Endodermal cell (in vitro differentiated cells): ENCODE data around the gene EDEM1. TPM values are rescaled to one million over a fixed set of nuclear protein-coding genes. Genes with fewer than 3 reads are reported as not detected.

ENCODE experiments used
- DNase-seq: peaks from one replicate; pipeline ENCODE4 v3.0.0-alpha.2; 2017
- H3K27ac ChIP-seq: 2 replicates; pipeline ENCODE4 v1.5.1; 2013; ENCODE audit warnings: mild to moderate bottlenecking, low read depth, low read length, moderate library complexity
- H3K27me3 ChIP-seq: 2 replicates; pipeline ENCODE4 v1.6.1; 2013; ENCODE audit warnings: mild to moderate bottlenecking, low read length, moderate library complexity; ENCODE audit not compliant: insufficient read depth, control insufficient read depth, poor library complexity, severe bottlenecking
- H3K36me3 ChIP-seq: 2 replicates; pipeline ENCODE4 v1.7.0; 2013; ENCODE audit warnings: mild to moderate bottlenecking, low read length, moderate library complexity; ENCODE audit not compliant: control insufficient read depth, insufficient read depth
- H3K4me1 ChIP-seq: one replicate; pipeline ENCODE4 v1.7.0; 2013; ENCODE audit warnings: low read length; ENCODE audit not compliant: control insufficient read depth, insufficient read depth
- H3K4me3 ChIP-seq: 2 replicates; pipeline ENCODE4 v1.5.1; 2013; ENCODE audit warnings: mild to moderate bottlenecking, low read length, moderate library complexity
- H3K9ac ChIP-seq: 2 replicates; pipeline ENCODE4 v1.6.1; 2013; ENCODE audit warnings: mild to moderate bottlenecking, low read length, moderate library complexity; ENCODE audit not compliant: poor library complexity, severe bottlenecking; ENCODE audit errors: extremely low read depth
- H3K9me3 ChIP-seq: 2 replicates; pipeline ENCODE4 v1.6.1; 2013; ENCODE audit warnings: mild to moderate bottlenecking, low read length, moderate library complexity; ENCODE audit not compliant: control insufficient read depth
- H3K27ac Mint-ChIP-seq: 2 replicates; pipeline ENCODE4 v1.8.0; 2020; ENCODE audit warnings: mixed read lengths
- H3K27me3 Mint-ChIP-seq: 2 replicates; pipeline ENCODE4 v1.8.0; 2021; ENCODE audit warnings: mild to moderate bottlenecking, mixed read lengths; ENCODE audit not compliant: insufficient read depth
- H3K36me3 Mint-ChIP-seq: 2 replicates; pipeline ENCODE4 v1.8.0; 2020; ENCODE audit warnings: low read depth, mixed read lengths
- H3K4me1 Mint-ChIP-seq: 2 replicates; pipeline ENCODE4 v1.8.0; 2020; ENCODE audit warnings: mixed read lengths
- H3K4me3 Mint-ChIP-seq: 2 replicates; pipeline ENCODE4 v1.8.0; 2020; ENCODE audit warnings: mild to moderate bottlenecking, moderate library complexity, mixed read lengths
- H3K9me3 Mint-ChIP-seq: 2 replicates; pipeline ENCODE4 v1.8.0; 2020; ENCODE audit warnings: mild to moderate bottlenecking, mixed read lengths
- CTCF ChIP-seq: fragments of 200-600 bp; sonication (generic); conservative IDR thresholded peaks from 2 replicates; pipeline ENCODE4 v1.5.0; 2021; ENCODE audit warnings: antibody characterized with exemption, mild to moderate bottlenecking
- WGBS, 2 experiments: methylation state at CpG; one replicate each; pipeline versions ENCODE4 v1.1.5 to v1.1.7; 2013; ENCODE audit warnings: missing lambda C conversion rate in 2 of 2, mixed read lengths in 1 of 2; ENCODE audit not compliant: insufficient coverage in 1 of 2, insufficient read length in 1 of 2; 5-methylcytosine and 5-hydroxymethylcytosine counted together
- total RNA-seq, 2 donors: library from RNA; stranded (reverse); fragmentation: NEBNext Ultra II Directional in 1 of 2; extraction: Animal tissue kit (Norgen Biotek cat#: 25700) in 1 of 2; gene quantifications; 2 replicates in 1 of 2; 3 replicates in 1 of 2; pipeline ENCODE4 v1.2.1, GENCODE V29; 2021

Gene EDEM1
- total RNA-seq, 2 donors from 2014 or later = 24.5 to 28.1 TPM

GRCh38 chr3:5168110-5168509 is 19.4 kb upstream of the EDEM1 start:
- Histone ChIP-seq H3K27me3 (no peaks in the 10 kb centered on the region), H3K4me3 (no peak overlapping the region), H3K9me3 (no peaks in the 10 kb centered on the region), H3K9ac (no peak overlapping the region), H3K36me3 (peaks cover 16% of the 10 kb centered on the region), H3K4me1 (no peaks in the 10 kb centered on the region), H3K27ac (no peak overlapping the region)
- Mint-ChIP-seq H3K27ac (no peak overlapping the region), H3K4me3 (no peak overlapping the region), H3K9me3 (no peaks in the 10 kb centered on the region), H3K27me3 (no peaks in the 10 kb centered on the region), H3K36me3 (peaks cover 13% of the 10 kb centered on the region), H3K4me1 (peaks cover 11% of the 10 kb centered on the region)
- TF ChIP-seq CTCF = no peak
- DNase-seq = no peak
- WGBS, 2 experiments = 91 to 100% methylated on average over 4 of the region's 4 CpGs

- Mint-ChIP-seq H3K4me1 (peaks cover 8% of the 10 kb centered on the region), H3K27me3 (no peaks in the 10 kb centered on the region), H3K36me3 (peaks cover 23% of the 10 kb centered on the region), H3K27ac (no peak overlapping the region), H3K9me3 (no peaks in the 10 kb centered on the region), H3K4me3 (no peak overlapping the region)
- Histone ChIP-seq H3K4me1 (no peaks in the 10 kb centered on the region), H3K4me3 (no peak overlapping the region), H3K36me3 (peaks cover 28% of the 10 kb centered on the region), H3K9me3 (no peaks in the 10 kb centered on the region), H3K27ac (no peak overlapping the region), H3K27me3 (no peaks in the 10 kb centered on the region), H3K9ac (no peak overlapping the region)
- no peak for DNase-seq
- no peak for TF ChIP-seq CTCF
- WGBS, 2 experiments = 96% methylated on average over 2 of the region's 2 CpGs; no CpG with 5 or more reads in 1 of the 2 experiments
Measured at GRCh38 chr3:5169807-5170206, 17.7 kb upstream of the EDEM1 start.

- no peak for TF ChIP-seq CTCF
Measured at GRCh38 chr3:5170975-5171374, 16.5 kb upstream of the EDEM1 start.

More at GRCh38 chr3:5170975-5171374, 16.5 kb upstream of the EDEM1 start:
- no peak overlapping the region for H3K4me3 ChIP-seq
- no peaks in the 10 kb centered on the region for H3K27me3 ChIP-seq
- Mint-ChIP-seq H3K36me3 (peaks cover 34% of the 10 kb centered on the region), H3K27ac (no peak overlapping the region), H3K4me3 (no peak overlapping the region), H3K4me1 (no peaks in the 10 kb centered on the region), H3K27me3 (no peaks in the 10 kb centered on the region), H3K9me3 (no peaks in the 10 kb centered on the region)
- no peak overlapping the region for H3K9ac ChIP-seq
- no peak for DNase-seq
- no peaks in the 10 kb centered on the region for H3K9me3 ChIP-seq
- no peak overlapping the region for H3K27ac ChIP-seq
- WGBS, 2 experiments = 87 to 99% methylated on average over 3 to 5 of the region's 5 CpGs
- H3K4me1 ChIP-seq = no peaks in the 10 kb centered on the region
- peaks cover 40% of the 10 kb centered on the region for H3K36me3 ChIP-seq
